Measurements from ENCODE around the gene PTPN1. TPM values are rescaled to one million over a fixed set of nuclear protein-coding genes. Genes with fewer than 3 reads are reported as not detected.

The PTPN1 gene
- total RNA-seq, 4 donors from 2014 or later, result 20.5 to 28.8 (median 24.9) TPM

GRCh38 chr20:50602432-50603088 lies 92.4 kb downstream of the PTPN1 start:
- Histone ChIP-seq H3K27me3 (no peaks in the 10 kb centered on the region), H3K9me3 (no peaks in the 10 kb centered on the region), H3K27ac (no peak overlapping the region), H3K4me1 (no peaks in the 10 kb centered on the region), H3K4me3 (replicated peaks in 1 of 3) (no peak overlapping the region), H3K36me3 (no peaks in the 10 kb centered on the region)
- 89 to 94% methylated on average over 6 to 10 of the region's 15 CpGs for WGBS, 2 donors
- TF ChIP-seq CTCF (IDR thresholded peaks at IDR 0.05), result no peak
- no peak for DNase-seq
- intact Hi-C loops (cut with DNase I), result no loop called here

DNA sequence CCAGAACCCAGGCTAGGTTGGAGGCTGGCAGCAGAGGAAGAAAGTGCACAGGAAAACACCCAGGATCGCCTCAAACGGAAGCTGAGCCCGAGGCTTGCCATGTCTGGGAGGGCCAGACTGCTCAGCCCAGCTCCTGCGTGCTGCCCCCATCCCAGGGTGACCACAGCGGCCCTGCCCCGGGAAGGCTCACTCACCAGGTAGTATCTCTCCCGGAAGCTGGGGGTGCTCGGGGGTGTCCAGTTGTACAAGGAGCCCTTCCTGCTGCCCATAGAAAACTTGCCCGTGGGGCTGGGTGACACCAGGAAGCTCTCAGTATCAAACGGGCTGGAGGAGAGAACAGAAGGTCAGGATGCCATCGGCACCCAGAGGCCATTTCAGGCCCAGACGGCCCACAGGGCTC lies 94.3 kb downstream of the PTPN1 start:
- no peak overlapping the region for H3K27ac ChIP-seq
- no peak for DNase-seq
- WGBS, 2 donors, result 80 to 86% methylated on average over 6 to 11 of the region's 12 CpGs
- H3K9me3 ChIP-seq, result no peaks in the 10 kb centered on the region
- no peaks in the 10 kb centered on the region for H3K4me1 ChIP-seq
- TF ChIP-seq POLR2A (IDR thresholded peaks at IDR 0.05) (no peak), CTCF (IDR thresholded peaks at IDR 0.05) (no peak)
- H3K27me3 ChIP-seq, result no peaks in the 10 kb centered on the region
- intact Hi-C loops (cut with DNase I), result no loop called here
- H3K36me3 ChIP-seq, result no peaks in the 10 kb centered on the region
- no peak overlapping the region for H3K4me3 ChIP-seq (replicated peaks in 1 of 3)

DNA sequence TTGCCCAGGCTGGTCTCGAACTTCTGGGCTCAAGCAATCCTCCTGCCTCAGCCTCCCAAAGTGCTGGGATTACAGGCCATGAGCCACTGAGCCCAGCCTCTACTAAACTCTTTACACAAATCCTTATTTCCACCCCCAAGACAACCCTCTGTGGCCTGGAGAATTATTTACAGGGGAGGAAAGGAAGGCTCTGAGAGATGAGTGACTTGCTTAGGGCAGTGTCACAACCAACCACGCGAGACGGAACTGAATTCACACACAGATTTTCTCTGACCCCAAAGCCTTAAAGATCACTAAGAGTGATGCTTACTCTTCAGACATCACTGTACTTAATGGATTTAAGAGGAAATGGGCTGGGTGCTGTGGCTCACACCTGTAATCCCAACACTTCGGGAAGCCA lies 95.0 kb downstream of the PTPN1 start:
- Histone ChIP-seq H3K4me1 (no peaks in the 10 kb centered on the region), H3K9me3 (no peaks in the 10 kb centered on the region), H3K4me3 (replicated peaks in 1 of 3) (no peak overlapping the region), H3K27ac (no peak overlapping the region), H3K36me3 (no peaks in the 10 kb centered on the region), H3K27me3 (no peaks in the 10 kb centered on the region)
- WGBS, 2 donors, result 93 to 97% methylated on average over 5 of the region's 5 CpGs
- intact Hi-C loops (cut with DNase I), result no loop called here
- no peak for DNase-seq
- no peak for TF ChIP-seq POLR2A (IDR thresholded peaks at IDR 0.05)
- TF ChIP-seq CTCF (IDR thresholded peaks at IDR 0.05), result no peak

DNA sequence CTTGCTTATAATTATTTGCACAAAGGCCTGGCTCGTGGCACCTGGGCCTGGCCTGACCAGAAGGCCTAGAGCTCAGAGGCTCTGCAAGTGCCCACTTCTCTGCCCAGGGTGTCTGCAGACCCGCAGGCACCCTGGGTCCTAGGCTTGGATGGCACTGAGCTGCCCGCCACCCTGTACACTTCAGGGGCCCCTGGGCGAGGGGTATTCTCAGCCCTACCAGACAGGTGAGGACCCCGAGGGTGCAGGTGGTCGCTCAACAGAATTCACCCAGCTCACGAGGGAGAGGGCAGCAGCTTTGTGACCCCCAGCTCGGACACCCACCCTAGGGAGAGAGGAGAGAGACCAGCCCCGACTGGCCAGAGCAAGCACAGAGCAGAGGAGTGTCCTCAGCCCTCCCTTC lies 97.3 kb downstream of the PTPN1 start:
- H3K27me3 ChIP-seq, result no peaks in the 10 kb centered on the region
- H3K4me3 ChIP-seq (replicated peaks in 1 of 3), result no peak overlapping the region
- intact Hi-C loops (cut with DNase I), result no loop called here
- no peaks in the 10 kb centered on the region for H3K9me3 ChIP-seq
- no peak for DNase-seq
- H3K4me1 ChIP-seq, result no peaks in the 10 kb centered on the region
- no peaks in the 10 kb centered on the region for H3K36me3 ChIP-seq
- no peak for TF ChIP-seq CTCF (IDR thresholded peaks at IDR 0.05)
- TF ChIP-seq POLR2A (IDR thresholded peaks at IDR 0.05), result no peak
- WGBS, 2 donors, result 95 to 97% methylated on average over 2 to 6 of the region's 9 CpGs
- H3K27ac ChIP-seq, result no peak overlapping the region

GRCh38 chr20:50607850-50608749 lies 97.9 kb downstream of the PTPN1 start:
- 88 to 93% methylated on average over 18 to 25 of the region's 32 CpGs for WGBS, 2 donors
- Histone ChIP-seq H3K27me3 (no peaks in the 10 kb centered on the region), H3K4me1 (no peaks in the 10 kb centered on the region), H3K9me3 (no peaks in the 10 kb centered on the region), H3K4me3 (replicated peaks in 1 of 3) (no peak overlapping the region), H3K27ac (no peak overlapping the region), H3K36me3 (no peaks in the 10 kb centered on the region)
- TF ChIP-seq CTCF (IDR thresholded peaks at IDR 0.05) (no peak), POLR2A (IDR thresholded peaks at IDR 0.05) (no peak)
- intact Hi-C loops (cut with DNase I), result no loop called here
- no peak for DNase-seq

Measured in thyroid gland (tissue), 4 donors.